Activated naive CD4-positive, alpha-beta T cell treated with anti-CD3 and anti-CD28 coated beads for 36 hours (primary cell): ENCODE data around the gene MANF. TPM values are rescaled to one million over a fixed set of nuclear protein-coding genes. Genes with fewer than 3 reads are reported as not detected.
A peak's percentile ranks its signal among the peaks of the same experiment; 100 is the strongest.

Experiments used
- CTCF ChIA-PET: fragments of 350-600 bp; sonication (Branson Sonifier 250); formaldehyde crosslinking; loops from one replicate; lab custom pipeline; 2021; ENCODE audit warnings: antibody characterized with exemption; lab: Charles Lee
- DNase-seq: peaks from one replicate; pipeline ENCODE4 v3.0.0-alpha.2; 2020
- H3K27ac Mint-ChIP-seq: one replicate; pipeline ENCODE4 v1.8.0; 2021; ENCODE audit warnings: mild to moderate bottlenecking, mixed read lengths
- H3K27me3 Mint-ChIP-seq: one replicate; pipeline ENCODE4 v1.8.0; 2021; ENCODE audit warnings: low read depth, mixed read lengths
- H3K36me3 Mint-ChIP-seq: one replicate; pipeline ENCODE4 v1.8.0; 2021; ENCODE audit warnings: low read depth, mixed read lengths
- H3K4me1 Mint-ChIP-seq: one replicate; pipeline ENCODE4 v1.8.0; 2021; ENCODE audit warnings: low read depth, mixed read lengths
- H3K4me3 Mint-ChIP-seq: one replicate; pipeline ENCODE4 v1.8.0; 2021; ENCODE audit warnings: mild to moderate bottlenecking, moderate library complexity, mixed read lengths
- H3K9me3 Mint-ChIP-seq: one replicate; pipeline ENCODE4 v1.8.0; 2021; ENCODE audit warnings: mixed read lengths
- intact Hi-C: fragments of 100-400 bp; cut with micrococcal nuclease; formaldehyde crosslinking; loops from one replicate; pipeline ENCODE4 v1.15.1; 2023
- total RNA-seq, 2 experiments: library from RNA; stranded (reverse); gene quantifications; one replicate each; pipeline ENCODE4 v1.2.3, GENCODE V29; 2021

The MANF gene
- total RNA-seq, 2 experiments from 2014 or later, result 91.7 to 108 TPM

DNA sequence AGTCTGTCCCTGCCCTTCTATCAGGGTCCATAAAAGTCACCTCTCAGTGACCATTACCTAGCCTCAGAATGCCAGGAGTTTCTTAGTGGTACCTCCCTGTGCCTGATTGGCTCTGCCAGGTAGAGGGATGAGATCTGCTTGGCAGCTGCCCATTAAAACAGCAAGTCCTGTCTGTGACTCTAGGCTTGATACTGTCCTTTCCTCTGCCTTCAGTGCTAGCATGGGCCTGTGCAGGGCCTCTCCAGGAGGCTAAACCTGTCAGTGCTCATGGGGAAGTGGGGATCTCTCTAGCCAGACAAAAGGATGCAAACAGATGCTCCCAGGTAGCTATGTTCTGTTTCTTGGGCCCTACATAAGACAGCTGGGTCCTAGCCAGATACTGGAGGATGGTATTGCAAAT is 10.0 kb upstream of the MANF start:
- no peak overlapping the region for H3K4me3 Mint-ChIP-seq
- intact Hi-C loops, result no loop called here
- H3K27me3 Mint-ChIP-seq, result no peaks in the 10 kb centered on the region
- no peaks in the 10 kb centered on the region for H3K9me3 Mint-ChIP-seq
- CTCF ChIA-PET, result no interaction called here
- no peak for DNase-seq
- H3K27ac Mint-ChIP-seq, result no peak overlapping the region
- no peaks in the 10 kb centered on the region for H3K36me3 Mint-ChIP-seq
- peaks cover 11% of the 10 kb centered on the region for H3K4me1 Mint-ChIP-seq

GRCh38 chr3:51375571-51375970 is 9.5 kb upstream of the MANF start:
- Mint-ChIP-seq H3K27me3 (no peaks in the 10 kb centered on the region), H3K36me3 (no peaks in the 10 kb centered on the region), H3K9me3 (no peaks in the 10 kb centered on the region), H3K4me3 (no peak overlapping the region), H3K4me1 (peaks cover 11% of the 10 kb centered on the region), H3K27ac (no peak overlapping the region)
- no peak for DNase-seq
- intact Hi-C loops, result no loop called here
- CTCF ChIA-PET, result no interaction called here

DNA sequence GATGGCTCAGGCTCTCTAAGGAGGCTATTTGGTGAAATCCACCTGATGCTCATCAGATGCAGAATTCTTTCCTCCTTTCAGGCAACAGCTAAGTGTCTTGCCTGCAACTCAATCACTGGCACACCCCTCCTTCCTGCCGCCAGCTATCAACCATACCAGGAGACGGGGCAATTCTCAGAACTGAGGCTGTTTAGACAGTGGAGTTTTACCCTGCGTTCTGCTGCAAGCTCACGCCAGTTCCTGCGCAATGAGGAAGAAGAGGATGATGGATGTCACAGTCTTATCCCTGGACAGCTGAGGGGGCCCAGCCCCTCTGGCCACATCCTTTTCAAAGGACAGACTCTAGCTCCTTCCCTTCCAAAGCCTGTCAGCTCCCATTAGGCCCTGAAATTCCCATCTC is 7.0 kb upstream of the MANF start:
- Mint-ChIP-seq H3K36me3 (no peaks in the 10 kb centered on the region), H3K27ac (no peak overlapping the region), H3K27me3 (no peaks in the 10 kb centered on the region), H3K9me3 (no peaks in the 10 kb centered on the region), H3K4me1 (peaks cover 11% of the 10 kb centered on the region), H3K4me3 (no peak overlapping the region)
- CTCF ChIA-PET, result interaction anchor here (0.8 to 3.9 kb wide), 4 partner anchors 8 to 406 kb away, joined by 3 to 19 read pairs (median 3); no protein-coding TSS in a partner anchor
- no peak for DNase-seq
- intact Hi-C loops, result no loop called here

DNA sequence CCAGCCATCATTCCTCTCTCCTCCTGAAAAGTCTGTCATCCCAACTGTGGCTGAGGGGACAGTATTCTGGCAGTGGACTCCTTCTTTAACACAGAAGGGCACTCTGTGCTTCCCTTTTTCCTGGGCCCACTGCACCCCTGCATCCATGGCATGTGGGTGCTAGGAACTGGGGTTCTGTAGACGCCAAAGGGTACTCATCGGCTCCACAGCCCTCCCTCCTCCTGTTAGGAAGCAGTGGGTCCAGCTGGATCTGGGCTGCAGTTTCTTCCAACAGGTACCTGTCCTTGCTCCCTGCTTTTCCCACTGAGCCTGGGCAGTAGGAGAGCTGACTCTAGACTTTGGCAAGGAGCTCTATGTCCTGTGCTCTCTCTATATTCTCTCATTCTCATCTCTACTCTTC is 6.4 kb upstream of the MANF start:
- Mint-ChIP-seq H3K27ac (no peak overlapping the region), H3K9me3 (no peaks in the 10 kb centered on the region), H3K27me3 (no peaks in the 10 kb centered on the region), H3K4me3 (no peak overlapping the region), H3K4me1 (peaks cover 16% of the 10 kb centered on the region), H3K36me3 (peaks cover under 1% of the 10 kb centered on the region)
- CTCF ChIA-PET, result interaction anchor here (0.9 to 3.9 kb wide), 2 partner anchors 10 to 407 kb away, joined by 3 to 19 read pairs; no protein-coding TSS in a partner anchor
- intact Hi-C loops, result no loop called here
- DNase-seq, result no peak

GRCh38 chr3:51379301-51379700 is 5.8 kb upstream of the MANF start:
- H3K4me3 Mint-ChIP-seq, result no peak overlapping the region
- H3K9me3 Mint-ChIP-seq, result no peaks in the 10 kb centered on the region
- H3K36me3 Mint-ChIP-seq, result peaks cover 2% of the 10 kb centered on the region
- intact Hi-C loops, result no loop called here
- no peak for DNase-seq
- no peak overlapping the region for H3K27ac Mint-ChIP-seq
- CTCF ChIA-PET, result interaction anchor here (3.9 kb wide), 1 partner anchor 10 kb away, joined by 19 read pairs; no protein-coding TSS in a partner anchor
- H3K27me3 Mint-ChIP-seq, result no peaks in the 10 kb centered on the region
- peaks cover 20% of the 10 kb centered on the region for H3K4me1 Mint-ChIP-seq

GRCh38 chr3:51379746-51380455 is 5.2 kb upstream of the MANF start:
- DNase-seq, result no peak
- Mint-ChIP-seq H3K27ac (no peak overlapping the region), H3K27me3 (no peaks in the 10 kb centered on the region), H3K4me1 (peaks cover 20% of the 10 kb centered on the region), H3K4me3 (no peak overlapping the region), H3K9me3 (no peaks in the 10 kb centered on the region), H3K36me3 (peaks cover 6% of the 10 kb centered on the region)
- intact Hi-C loops, result loop anchor here (10.0 kb wide), 1 partner anchor 1025 kb away; the partner anchor contains the start of genes CYB561D2, NPRL2 and TMEM115
- CTCF ChIA-PET, result interaction anchor here (1.0 to 3.9 kb wide), 2 partner anchors 9 to 408 kb away, joined by 3 to 19 read pairs; no protein-coding TSS in a partner anchor

GRCh38 chr3:51380601-51381332 is 4.3 kb upstream of the MANF start:
- CTCF ChIA-PET, result interaction anchor here (1.0 to 3.9 kb wide), 2 partner anchors 8 to 409 kb away, joined by 3 to 19 read pairs; no protein-coding TSS in a partner anchor
- Mint-ChIP-seq H3K9me3 (no peaks in the 10 kb centered on the region), H3K27ac (no peak overlapping the region), H3K36me3 (peaks cover 9% of the 10 kb centered on the region), H3K27me3 (no peaks in the 10 kb centered on the region), H3K4me1 (peaks cover 21% of the 10 kb centered on the region), H3K4me3 (no peak overlapping the region)
- intact Hi-C loops, result loop anchor here (10.0 kb wide), 1 partner anchor 1026 kb away; the partner anchor contains the start of genes CYB561D2, NPRL2 and TMEM115
- DNase-seq, result no peak

GRCh38 chr3:51381333-51381705 is 3.8 kb upstream of the MANF start:
- intact Hi-C loops, result loop anchor here (10.0 kb wide), 1 partner anchor 1027 kb away; the partner anchor contains the start of genes CYB561D2, NPRL2 and TMEM115
- H3K4me3 Mint-ChIP-seq, result no peak overlapping the region
- no peaks in the 10 kb centered on the region for H3K9me3 Mint-ChIP-seq
- CTCF ChIA-PET, result interaction anchor here (3.9 kb wide), 1 partner anchor 8 kb away, joined by 19 read pairs; no protein-coding TSS in a partner anchor
- H3K27ac Mint-ChIP-seq, result no peak overlapping the region
- peaks cover 14% of the 10 kb centered on the region for H3K36me3 Mint-ChIP-seq
- no peaks in the 10 kb centered on the region for H3K27me3 Mint-ChIP-seq
- H3K4me1 Mint-ChIP-seq, result peaks cover 27% of the 10 kb centered on the region
- DNase-seq, result no peak

- intact Hi-C loops, result loop anchor here (10.0 kb wide), 1 partner anchor 1027 kb away; the partner anchor contains the start of genes CYB561D2, NPRL2 and TMEM115
- Mint-ChIP-seq H3K9me3 (no peaks in the 10 kb centered on the region), H3K36me3 (peaks cover 20% of the 10 kb centered on the region), H3K27ac (no peak overlapping the region), H3K27me3 (no peaks in the 10 kb centered on the region), H3K4me1 (peaks cover 35% of the 10 kb centered on the region), H3K4me3 (no peak overlapping the region)
- CTCF ChIA-PET, result no interaction called here
- DNase-seq, result no peak
Observed at GRCh38 chr3:51382076-51382745, 2.9 kb upstream of the MANF start.

DNA sequence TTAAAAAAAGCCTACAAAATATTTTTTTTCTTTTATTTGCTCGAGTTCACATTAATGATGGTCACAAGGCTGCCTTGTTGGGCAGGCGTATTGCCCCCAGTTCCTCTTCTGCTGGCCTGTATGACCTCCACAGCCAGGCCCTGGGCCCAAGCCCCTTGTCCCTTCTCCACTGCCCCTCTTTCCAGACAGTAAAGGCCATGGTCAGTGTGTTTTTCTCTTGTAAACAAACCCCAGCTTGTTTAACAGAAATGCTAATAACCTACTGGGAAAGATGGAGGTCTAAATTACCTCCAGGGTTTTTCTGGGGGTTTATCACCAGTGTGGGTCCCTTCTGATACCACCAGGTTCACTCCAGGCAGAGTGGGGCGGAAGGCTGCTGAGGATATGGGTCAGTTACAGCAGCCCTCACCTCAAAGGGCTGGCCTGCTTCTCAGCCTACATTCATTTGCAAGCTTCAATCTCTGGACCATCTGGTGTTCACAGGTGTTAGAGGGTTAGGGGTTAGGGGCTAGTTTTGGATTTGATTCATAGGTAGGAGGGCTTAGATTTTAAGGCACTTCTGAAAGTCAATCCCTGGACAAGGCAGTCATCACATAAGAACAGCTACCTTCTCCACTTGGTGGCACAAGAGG is 2.0 kb upstream of the MANF start:
- CTCF ChIA-PET, result interaction anchor here (1.0 to 1.3 kb wide), 2 partner anchors 299 to 767 kb away, joined by 3 to 4 read pairs; no protein-coding TSS in a partner anchor
- peak overlapping the region; percentile 98 for H3K27ac Mint-ChIP-seq
- peaks cover 25% of the 10 kb centered on the region for H3K36me3 Mint-ChIP-seq
- DNase-seq, result no peak
- intact Hi-C loops, result loop anchor here (10.0 kb wide), 1 partner anchor 1028 kb away; the partner anchor contains the start of genes CYB561D2, NPRL2 and TMEM115
- H3K4me1 Mint-ChIP-seq, result peaks cover 43% of the 10 kb centered on the region
- no peaks in the 10 kb centered on the region for H3K27me3 Mint-ChIP-seq
- H3K9me3 Mint-ChIP-seq, result no peaks in the 10 kb centered on the region
- H3K4me3 Mint-ChIP-seq, result peak overlapping the region; percentile 97

DNA sequence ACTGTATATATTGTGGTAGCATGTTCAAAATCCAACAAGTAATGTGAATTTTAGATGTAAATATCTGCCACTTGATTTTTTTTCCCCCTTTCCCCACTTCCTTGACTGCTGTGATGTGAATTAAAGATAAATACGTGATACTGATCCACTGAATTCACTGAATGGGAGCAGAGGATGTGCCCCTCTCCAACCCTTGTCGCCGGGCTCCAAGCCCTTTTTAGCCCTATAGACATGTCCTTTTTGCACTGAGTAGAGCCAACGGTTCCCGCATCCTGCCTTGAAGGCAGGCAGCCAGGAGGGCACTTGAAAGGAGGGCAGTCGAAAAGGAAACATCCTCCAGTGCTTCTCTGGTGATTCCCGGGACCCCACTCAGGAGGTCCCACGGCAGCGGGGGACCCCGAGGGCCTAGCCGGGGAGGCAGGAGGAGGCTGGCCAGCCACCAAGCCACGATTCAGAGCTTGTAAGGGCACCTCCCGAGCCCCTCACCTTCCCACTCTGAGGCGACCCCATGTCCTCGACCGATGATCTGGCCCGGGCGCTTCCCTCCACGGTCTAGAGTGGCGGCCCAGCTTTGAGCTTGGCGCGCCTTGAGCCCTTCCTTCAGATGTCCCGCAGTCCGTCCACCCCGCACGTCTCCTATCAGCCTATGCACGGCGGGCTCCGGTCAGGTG is 901 bp upstream of the MANF start:
- Mint-ChIP-seq H3K4me1 (peaks cover 44% of the 10 kb centered on the region), H3K27me3 (no peaks in the 10 kb centered on the region), H3K36me3 (peaks cover 26% of the 10 kb centered on the region), H3K9me3 (no peaks in the 10 kb centered on the region), H3K4me3 (peak overlapping the region; percentile 97), H3K27ac (peak overlapping the region; percentile 98)
- CTCF ChIA-PET, result interaction anchor here (1.0 to 1.3 kb wide), 2 partner anchors 768 to 812 kb away, joined by 3 read pairs; no protein-coding TSS in a partner anchor
- intact Hi-C loops, result loop anchor here (2.0 to 10.0 kb wide), 3 partner anchors 155 to 1029 kb away; partner anchors contain the start of genes CYB561D2, DUSP7, NPRL2 and RAD54L2
- peak; percentile 48 for DNase-seq
